ENCODE data around the gene LRRC8E. TPM values are rescaled to one million over a fixed set of nuclear protein-coding genes. Genes with fewer than 3 reads are reported as not detected.
A peak's percentile ranks its signal among the peaks of the same experiment; 100 is the strongest.

Gene LRRC8E
- total RNA-seq, 2 donors from 2014 or later, result 2.6 to 3.4 TPM

- Histone ChIP-seq H3K9me3 (no peaks in the 10 kb centered on the region), H3K4me3 (no peak overlapping the region), H3K4me1 (peaks cover 47% of the 10 kb centered on the region), H3K36me3 (replicated peaks in 1 of 2; ENCODE audit: insufficient read depth in 1 of 2, low read depth in 2 of 2) (peaks cover 17 to 21% of the 10 kb centered on the region in 2 donors), H3K27ac (no peak overlapping the region), H3K27me3 (no peaks in the 10 kb centered on the region)
- ATAC-seq (no peak), DNase-seq (no peak)
- intact Hi-C loops (cut with DNase I), result loop anchor here (10.0 kb wide), 1 partner anchor 52 kb away; no protein-coding TSS in a partner anchor
- WGBS, 2 donors, result 87 to 92% methylated on average over 19 of the region's 19 CpGs
- TF ChIP-seq CTCF (IDR thresholded peaks at IDR 0.05), result no peak
- TF ChIP-seq POLR2A (IDR thresholded peaks at IDR 0.05), result no peak
Measured at GRCh38 chr19:7907122-7907521, 18.8 kb downstream of the LRRC8E start.

GRCh38 chr19:7907544-7907943 is 19.2 kb downstream of the LRRC8E start:
- H3K27me3 ChIP-seq, result no peaks in the 10 kb centered on the region
- ATAC-seq, result no peak
- H3K9me3 ChIP-seq, result no peaks in the 10 kb centered on the region
- no peak overlapping the region for H3K27ac ChIP-seq
- peaks cover 43% of the 10 kb centered on the region for H3K4me1 ChIP-seq
- TF ChIP-seq CTCF (IDR thresholded peaks at IDR 0.05), result no peak
- no peak for TF ChIP-seq POLR2A (IDR thresholded peaks at IDR 0.05)
- no peak for DNase-seq
- no peak overlapping the region for H3K4me3 ChIP-seq
- H3K36me3 ChIP-seq (replicated peaks in 1 of 2; ENCODE audit: insufficient read depth in 1 of 2, low read depth in 2 of 2), result peaks cover 22 to 25% of the 10 kb centered on the region in 2 donors
- WGBS, 2 donors, result 90 to 96% methylated on average over 6 to 10 of the region's 11 CpGs
- intact Hi-C loops (cut with DNase I), result loop anchor here (10.0 kb wide), 1 partner anchor 53 kb away; no protein-coding TSS in a partner anchor

- intact Hi-C loops (cut with DNase I), result loop anchor here (10.0 kb wide), 1 partner anchor 53 kb away; no protein-coding TSS in a partner anchor
- Histone ChIP-seq H3K27me3 (no peaks in the 10 kb centered on the region), H3K36me3 (replicated peaks in 1 of 2; ENCODE audit: insufficient read depth in 1 of 2, low read depth in 2 of 2) (peaks cover 25 to 27% of the 10 kb centered on the region in 2 donors), H3K4me3 (no peak overlapping the region), H3K4me1 (peaks cover 36% of the 10 kb centered on the region), H3K27ac (no peak overlapping the region), H3K9me3 (no peaks in the 10 kb centered on the region)
- TF ChIP-seq CTCF (IDR thresholded peaks at IDR 0.05) (no peak), POLR2A (IDR thresholded peaks at IDR 0.05) (no peak)
- peak in 1 of 4 donors; percentile 12 for DNase-seq
- ATAC-seq, result no peak
- 81 to 87% methylated on average over 12 to 14 of the region's 14 CpGs for WGBS, 2 donors
Measured at GRCh38 chr19:7908078-7908699, 19.9 kb downstream of the LRRC8E start.

GRCh38 chr19:7908742-7909461 is 20.6 kb downstream of the LRRC8E start:
- H3K36me3 ChIP-seq (replicated peaks in 1 of 2; ENCODE audit: insufficient read depth in 1 of 2, low read depth in 2 of 2), result peaks cover 25 to 27% of the 10 kb centered on the region in 2 donors
- DNase-seq, result no peak
- peaks cover 36% of the 10 kb centered on the region for H3K4me1 ChIP-seq
- no peak overlapping the region for H3K27ac ChIP-seq
- H3K27me3 ChIP-seq, result no peaks in the 10 kb centered on the region
- H3K4me3 ChIP-seq, result no peak overlapping the region
- intact Hi-C loops (cut with DNase I), result loop anchor here (10.0 kb wide), 1 partner anchor 54 kb away; no protein-coding TSS in a partner anchor
- no peak for TF ChIP-seq POLR2A (IDR thresholded peaks at IDR 0.05)
- no peak for TF ChIP-seq CTCF (IDR thresholded peaks at IDR 0.05)
- H3K9me3 ChIP-seq, result no peaks in the 10 kb centered on the region
- ATAC-seq, result no peak
- WGBS, 2 donors, result 91 to 96% methylated on average over 6 to 10 of the region's 19 CpGs

Measured in body of pancreas (tissue), 4 donors.